ENCODE results near the gene USP47.

Gene USP47

DNA sequence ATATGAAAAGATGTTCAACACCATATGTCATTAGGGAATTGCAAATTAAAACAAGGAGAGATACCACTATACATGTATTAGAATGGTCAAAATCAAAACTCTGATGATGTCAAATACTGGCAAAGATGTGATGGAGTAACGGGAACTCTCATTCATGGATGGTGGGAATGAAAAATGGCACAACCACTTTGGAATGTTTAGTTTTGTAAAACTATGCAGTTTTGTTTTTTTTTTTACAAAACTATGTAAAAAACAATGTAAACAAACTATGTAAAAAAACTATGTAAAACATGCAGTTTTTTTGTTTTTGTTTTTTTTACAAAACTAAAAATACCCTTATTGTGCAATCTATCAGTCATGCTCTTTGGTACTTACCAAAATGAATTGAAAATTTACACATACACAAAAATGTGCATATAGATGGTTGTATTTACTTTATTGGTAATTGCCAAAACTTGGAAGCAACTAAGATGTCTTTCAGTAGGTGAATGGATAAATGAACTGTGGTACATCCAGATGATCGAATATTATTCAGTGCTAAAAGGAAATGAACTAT is 5.0 kb upstream of the USP47 start:
- H3K27ac ChIP-seq: no peak overlapping the region

DNA sequence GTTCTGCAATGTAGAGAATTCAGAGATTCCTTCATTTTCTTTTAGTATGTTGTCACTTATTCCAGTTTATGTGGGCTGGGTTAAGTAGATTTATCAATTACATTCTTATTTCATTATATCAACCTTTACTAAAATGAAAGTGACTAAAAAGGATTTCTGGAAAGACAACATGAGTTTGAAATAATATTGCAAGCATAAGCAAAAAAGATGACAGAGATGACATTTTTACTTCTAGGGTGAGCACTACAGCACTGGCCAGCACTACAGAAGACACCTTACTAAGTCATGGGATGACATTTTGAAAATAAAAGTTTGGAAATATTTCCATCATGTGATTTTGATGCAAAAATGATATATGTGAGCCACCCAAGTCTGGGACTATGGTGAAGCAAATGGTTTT is 2.1 kb upstream of the USP47 start:
- no peak overlapping the region for H3K27ac ChIP-seq
- TF ChIP-seq, protein P1, sequence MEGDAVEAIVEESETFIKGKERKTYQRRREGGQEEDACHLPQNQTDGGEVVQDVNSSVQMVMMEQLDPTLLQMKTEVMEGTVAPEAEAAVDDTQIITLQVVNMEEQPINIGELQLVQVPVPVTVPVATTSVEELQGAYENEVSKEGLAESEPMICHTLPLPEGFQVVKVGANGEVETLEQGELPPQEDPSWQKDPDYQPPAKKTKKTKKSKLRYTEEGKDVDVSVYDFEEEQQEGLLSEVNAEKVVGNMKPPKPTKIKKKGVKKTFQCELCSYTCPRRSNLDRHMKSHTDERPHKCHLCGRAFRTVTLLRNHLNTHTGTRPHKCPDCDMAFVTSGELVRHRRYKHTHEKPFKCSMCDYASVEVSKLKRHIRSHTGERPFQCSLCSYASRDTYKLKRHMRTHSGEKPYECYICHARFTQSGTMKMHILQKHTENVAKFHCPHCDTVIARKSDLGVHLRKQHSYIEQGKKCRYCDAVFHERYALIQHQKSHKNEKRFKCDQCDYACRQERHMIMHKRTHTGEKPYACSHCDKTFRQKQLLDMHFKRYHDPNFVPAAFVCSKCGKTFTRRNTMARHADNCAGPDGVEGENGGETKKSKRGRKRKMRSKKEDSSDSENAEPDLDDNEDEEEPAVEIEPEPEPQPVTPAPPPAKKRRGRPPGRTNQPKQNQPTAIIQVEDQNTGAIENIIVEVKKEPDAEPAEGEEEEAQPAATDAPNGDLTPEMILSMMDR (conservative IDR thresholded peaks at IDR 0.05): no peak
- TF ChIP-seq ZFX (IDR thresholded peaks at IDR 0.05): no peak

More for the DNA sequence above, 5.0 kb upstream of the USP47 start:
- TF ChIP-seq ZFX (IDR thresholded peaks at IDR 0.05): no peak
- TF ChIP-seq, protein P1 (conservative IDR thresholded peaks at IDR 0.05): no peak

DNA sequence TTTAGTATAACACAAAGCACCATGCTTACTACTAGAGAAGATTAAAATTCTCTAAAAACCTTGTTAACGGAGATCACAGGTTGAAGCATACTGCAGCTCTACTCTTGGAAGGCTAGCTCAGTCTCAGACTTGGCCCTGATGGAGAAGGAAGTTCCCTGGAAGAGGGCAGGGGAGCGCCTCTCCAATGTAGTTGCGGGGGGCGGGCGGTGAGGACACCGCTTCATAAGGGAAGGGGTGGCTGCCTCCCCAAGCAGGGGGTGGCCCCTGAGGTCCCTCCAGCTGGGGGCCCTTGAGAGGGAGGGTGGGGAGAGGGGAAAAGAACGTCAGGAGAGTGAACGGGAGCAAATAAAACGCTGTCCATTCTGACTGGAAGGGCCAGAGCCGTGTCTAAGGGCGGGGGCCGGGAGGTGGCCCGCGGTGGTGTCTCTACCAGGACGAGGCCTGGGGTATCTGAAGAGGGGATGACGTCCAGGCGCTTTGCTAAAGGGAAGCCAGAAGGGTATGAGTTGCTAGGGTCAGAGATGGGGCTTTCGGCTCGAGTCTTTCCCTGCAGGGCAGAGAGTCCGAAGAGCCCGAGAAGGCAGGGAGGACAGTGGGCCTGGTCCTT is 553 bp upstream of the USP47 start:
- peak overlapping the region; percentile 92 for H3K27ac ChIP-seq
- TF ChIP-seq, protein P1 (conservative IDR thresholded peaks at IDR 0.05): no peak
- no peak for TF ChIP-seq ZFX (IDR thresholded peaks at IDR 0.05)

DNA sequence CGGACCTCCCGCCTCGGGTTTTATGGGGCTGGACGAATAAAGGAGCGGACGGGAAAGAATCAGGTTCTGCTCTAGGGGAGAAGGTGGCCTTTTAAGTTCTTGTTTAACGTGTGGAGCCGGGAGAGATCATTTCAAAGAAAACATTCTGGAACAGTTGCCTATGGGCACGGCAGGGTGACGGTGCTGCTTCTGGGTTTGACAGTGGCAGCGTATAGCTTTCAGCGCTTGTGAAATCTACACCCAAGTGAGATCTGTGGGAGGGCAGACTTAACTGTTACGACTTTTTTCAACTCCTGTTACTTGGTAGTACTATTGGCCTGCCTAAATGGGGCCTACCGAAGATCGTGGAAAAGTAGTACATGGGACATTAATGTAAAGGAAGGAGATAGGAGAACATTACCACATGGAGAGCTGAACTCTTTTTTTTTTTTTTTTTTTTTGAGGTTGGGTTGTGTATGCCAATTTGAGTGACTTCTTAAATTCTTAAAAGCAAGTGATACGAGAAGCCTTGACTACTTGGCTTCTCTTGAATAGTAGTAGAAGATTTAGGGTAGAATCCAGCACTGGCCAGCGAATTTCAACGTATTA is 743 bp downstream of the USP47 start:
- H3K27ac ChIP-seq: peak overlapping the region; percentile 92
- TF ChIP-seq, protein P1 (conservative IDR thresholded peaks at IDR 0.05): no peak
- TF ChIP-seq ZFX (IDR thresholded peaks at IDR 0.05): no peak; the same call in none of the 2 replicates

DNA sequence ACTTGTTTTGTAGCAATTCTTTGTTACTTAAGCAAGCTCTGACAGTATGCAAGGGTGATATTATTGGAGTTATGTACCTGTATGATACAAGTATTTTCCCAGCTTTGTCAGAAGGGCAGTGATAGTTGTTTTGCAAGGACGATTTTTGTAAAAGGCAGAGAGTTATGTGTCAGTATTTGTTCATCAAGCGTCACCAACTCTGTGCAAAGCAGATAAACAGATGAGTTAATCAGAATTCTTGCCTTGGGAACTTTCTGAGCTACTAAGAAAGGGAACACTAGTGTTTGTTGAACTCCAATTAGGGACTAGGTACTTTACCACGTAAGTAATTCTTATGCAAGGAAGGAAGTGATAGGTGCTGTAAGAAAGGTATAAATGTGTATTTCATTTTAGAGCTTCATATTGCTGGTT is 1.4 kb downstream of the USP47 start:
- TF ChIP-seq, protein P1 (conservative IDR thresholded peaks at IDR 0.05): no peak
- no peak for TF ChIP-seq ZFX (IDR thresholded peaks at IDR 0.05)
- no peak overlapping the region for H3K27ac ChIP-seq

DNA sequence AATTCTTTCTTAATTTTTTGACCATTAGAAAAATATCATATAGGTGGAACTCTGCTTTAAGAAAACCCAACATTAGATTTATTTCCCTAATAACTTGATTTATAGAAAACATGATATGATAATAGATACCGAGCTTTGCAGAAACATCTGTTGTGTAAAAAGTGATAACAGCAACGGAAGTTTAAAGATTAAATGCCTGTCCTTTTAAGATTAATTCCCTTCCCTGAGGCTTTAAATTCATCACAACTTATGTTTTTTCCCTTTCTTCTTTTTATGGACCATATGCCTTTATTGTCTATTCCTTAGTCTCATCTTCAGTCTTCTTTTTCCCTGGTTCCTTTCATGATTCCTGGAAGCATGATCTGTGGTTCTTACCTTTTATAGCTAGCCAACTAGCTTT is 1.9 kb downstream of the USP47 start:
- TF ChIP-seq ZFX (IDR thresholded peaks at IDR 0.05): no peak
- TF ChIP-seq, protein P1 (conservative IDR thresholded peaks at IDR 0.05): no peak
- no peak overlapping the region for H3K27ac ChIP-seq

DNA sequence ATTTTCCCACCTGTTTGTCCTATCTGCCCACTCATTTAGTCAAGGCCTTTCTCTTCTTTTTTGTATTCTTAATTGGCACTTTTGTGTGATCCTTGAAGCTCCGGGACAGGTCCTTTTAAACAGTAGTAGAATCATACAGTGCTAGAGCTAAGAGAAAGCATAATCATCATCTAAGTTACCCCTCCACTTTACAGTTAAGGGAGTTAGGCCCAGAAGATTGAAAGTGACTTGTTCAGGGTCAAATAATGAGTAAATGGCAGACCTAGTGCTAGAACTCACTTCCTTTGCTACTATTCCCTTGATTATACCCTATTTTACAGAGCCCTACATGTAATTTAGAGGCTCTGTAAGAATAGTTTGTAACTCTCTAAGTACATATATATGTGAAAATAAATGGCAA is 2.5 kb downstream of the USP47 start:
- TF ChIP-seq, protein P1 (conservative IDR thresholded peaks at IDR 0.05): no peak
- no peak for TF ChIP-seq ZFX (IDR thresholded peaks at IDR 0.05)
- H3K27ac ChIP-seq: no peak overlapping the region
